ENCODE results near the gene CDKN2D. TPM values are rescaled to one million over a fixed set of nuclear protein-coding genes. Genes with fewer than 3 reads are reported as not detected.

Gene CDKN2D
- total RNA-seq, 4 donors from 2014 or later: 14.4 to 20.2 (median 15.9) TPM

DNA sequence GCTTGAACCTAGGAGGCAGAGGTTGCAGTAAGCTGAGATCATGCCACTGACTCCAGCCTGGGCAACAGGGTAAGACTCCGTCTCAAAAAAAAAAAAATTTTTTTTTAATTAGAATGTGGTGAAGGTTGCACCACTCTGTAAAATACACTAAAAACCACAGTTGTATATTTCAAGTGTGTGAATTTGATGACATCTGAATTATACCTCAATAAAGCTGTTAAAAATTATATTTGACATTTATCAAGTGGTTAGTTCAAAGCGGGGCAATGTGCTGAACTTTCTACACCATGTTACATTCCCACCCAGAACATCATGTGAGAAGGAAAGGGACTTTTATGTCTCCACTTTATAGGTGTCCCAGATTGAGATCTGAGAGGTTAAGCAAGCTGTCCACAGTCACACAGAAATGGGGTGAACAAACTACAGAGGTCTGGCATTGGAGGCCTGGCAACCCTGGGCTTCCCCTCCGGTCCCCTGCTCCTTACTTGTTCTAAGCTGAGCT lies 45.6 kb downstream of the CDKN2D start:
- H3K4me1 ChIP-seq: peaks cover 0 to 11% (median 3%) of the 10 kb centered on the region in 4 donors
- H3K36me3 ChIP-seq: no peaks in the 10 kb centered on the region
- no peak overlapping the region for H3K4me3 ChIP-seq
- peaks cover 0 to 40% of the 10 kb centered on the region in 2 donors for H3K27me3 ChIP-seq
- no peaks in the 10 kb centered on the region for H3K9me3 ChIP-seq
- 74 to 83% methylated on average over 3 of the region's 3 CpGs for WGBS, 2 donors
- H3K27ac ChIP-seq: no peak overlapping the region
- TF ChIP-seq, protein P1, sequence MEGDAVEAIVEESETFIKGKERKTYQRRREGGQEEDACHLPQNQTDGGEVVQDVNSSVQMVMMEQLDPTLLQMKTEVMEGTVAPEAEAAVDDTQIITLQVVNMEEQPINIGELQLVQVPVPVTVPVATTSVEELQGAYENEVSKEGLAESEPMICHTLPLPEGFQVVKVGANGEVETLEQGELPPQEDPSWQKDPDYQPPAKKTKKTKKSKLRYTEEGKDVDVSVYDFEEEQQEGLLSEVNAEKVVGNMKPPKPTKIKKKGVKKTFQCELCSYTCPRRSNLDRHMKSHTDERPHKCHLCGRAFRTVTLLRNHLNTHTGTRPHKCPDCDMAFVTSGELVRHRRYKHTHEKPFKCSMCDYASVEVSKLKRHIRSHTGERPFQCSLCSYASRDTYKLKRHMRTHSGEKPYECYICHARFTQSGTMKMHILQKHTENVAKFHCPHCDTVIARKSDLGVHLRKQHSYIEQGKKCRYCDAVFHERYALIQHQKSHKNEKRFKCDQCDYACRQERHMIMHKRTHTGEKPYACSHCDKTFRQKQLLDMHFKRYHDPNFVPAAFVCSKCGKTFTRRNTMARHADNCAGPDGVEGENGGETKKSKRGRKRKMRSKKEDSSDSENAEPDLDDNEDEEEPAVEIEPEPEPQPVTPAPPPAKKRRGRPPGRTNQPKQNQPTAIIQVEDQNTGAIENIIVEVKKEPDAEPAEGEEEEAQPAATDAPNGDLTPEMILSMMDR (IDR thresholded peaks at IDR 0.05): no peak
- TF ChIP-seq POLR2A (IDR thresholded peaks at IDR 0.05): no peak
- no peak for DNase-seq (ENCODE audit: low spot score in 2 of 2)

DNA sequence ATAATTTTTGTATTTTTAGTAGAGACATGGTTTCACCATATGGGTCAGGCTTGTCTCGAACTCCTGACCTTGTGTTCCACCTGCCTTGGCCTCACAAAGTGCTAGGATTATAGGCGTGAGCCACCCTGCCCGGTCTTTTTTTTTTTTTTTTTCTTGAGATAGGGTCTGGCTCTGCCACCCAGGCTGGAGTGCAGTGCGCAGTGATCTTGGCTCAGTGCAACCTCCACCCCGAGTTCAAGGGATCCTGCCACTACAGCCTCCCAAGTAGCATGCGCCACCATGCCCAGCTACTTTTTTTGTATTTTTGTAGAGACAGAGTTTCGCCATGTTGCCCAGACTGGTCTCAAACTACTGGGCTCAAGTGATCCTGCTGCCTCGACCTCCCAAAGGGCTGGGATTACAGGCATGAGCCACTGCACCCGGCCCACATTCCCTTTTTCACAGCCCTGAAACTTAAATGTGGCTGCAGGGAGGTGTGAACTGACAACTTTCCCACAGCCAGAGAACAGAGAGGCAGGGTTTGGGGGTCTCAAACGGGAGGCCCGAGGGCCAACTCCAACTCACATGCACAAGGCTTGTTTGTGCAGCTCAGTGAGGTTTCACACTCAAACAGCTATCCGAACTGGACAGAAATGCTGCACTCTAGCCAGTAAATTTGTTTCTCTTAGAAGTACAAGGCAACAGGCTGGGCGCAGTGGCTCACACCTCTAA lies 47.2 kb downstream of the CDKN2D start:
- peaks cover 0 to 25% (median 13%) of the 10 kb centered on the region in 4 donors for H3K4me1 ChIP-seq
- H3K27me3 ChIP-seq: peaks cover 0 to 55% of the 10 kb centered on the region in 2 donors
- no peaks in the 10 kb centered on the region for H3K9me3 ChIP-seq
- DNase-seq (ENCODE audit: low spot score in 2 of 2): no peak
- 71 to 77% methylated on average over 13 of the region's 13 CpGs for WGBS, 2 donors
- H3K27ac ChIP-seq: no peak overlapping the region
- H3K36me3 ChIP-seq: no peaks in the 10 kb centered on the region
- TF ChIP-seq, protein P1 (IDR thresholded peaks at IDR 0.05): no peak
- TF ChIP-seq POLR2A (IDR thresholded peaks at IDR 0.05): no peak
- no peak for TF ChIP-seq EP300 (IDR thresholded peaks at IDR 0.05)
- H3K4me3 ChIP-seq: no peak overlapping the region

DNA sequence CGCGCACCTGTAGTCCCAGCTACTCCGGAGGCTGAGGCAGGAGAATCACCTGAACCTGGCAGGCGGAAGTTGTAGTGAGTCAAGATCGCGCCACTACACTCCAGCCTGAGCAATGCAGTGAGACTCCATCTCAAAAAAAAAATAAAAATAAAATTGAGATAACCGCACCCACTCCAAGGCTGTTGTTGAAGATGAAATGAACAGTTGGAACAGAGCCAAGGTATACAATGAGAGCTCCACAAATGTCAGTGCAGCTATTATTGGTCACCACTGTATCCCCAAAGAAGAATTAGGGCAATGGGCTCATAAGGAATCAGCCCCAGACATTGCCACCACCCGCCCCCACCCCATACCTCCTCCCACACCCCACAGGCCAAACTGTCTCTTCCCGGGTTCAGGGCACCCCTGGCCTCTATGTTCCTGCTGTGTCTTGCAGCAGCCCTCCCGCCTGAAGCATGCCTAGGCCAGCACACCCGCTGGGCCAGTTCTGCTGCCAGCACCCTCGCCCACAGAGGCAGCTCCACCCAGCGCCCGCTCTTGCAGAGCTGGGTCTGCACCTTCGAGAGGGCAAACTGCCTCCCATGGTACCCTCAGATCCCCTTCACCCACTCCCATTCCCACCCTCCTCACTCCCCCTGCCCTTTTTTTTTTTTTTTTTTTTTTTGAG lies 48.0 kb downstream of the CDKN2D start:
- H3K4me3 ChIP-seq: no peak overlapping the region
- TF ChIP-seq EP300 (IDR thresholded peaks at IDR 0.05) (no peak), POLR2A (IDR thresholded peaks at IDR 0.05) (no peak)
- TF ChIP-seq, protein P1 (IDR thresholded peaks at IDR 0.05): no peak
- H3K27ac ChIP-seq: no peak overlapping the region
- WGBS, 2 donors: 84% methylated on average over 15 of the region's 15 CpGs
- DNase-seq (ENCODE audit: low spot score in 2 of 2): no peak
- H3K9me3 ChIP-seq: no peaks in the 10 kb centered on the region
- peaks cover 0 to 25% (median 13%) of the 10 kb centered on the region in 4 donors for H3K4me1 ChIP-seq
- H3K36me3 ChIP-seq: no peaks in the 10 kb centered on the region
- peaks cover 0 to 64% of the 10 kb centered on the region in 2 donors for H3K27me3 ChIP-seq

DNA sequence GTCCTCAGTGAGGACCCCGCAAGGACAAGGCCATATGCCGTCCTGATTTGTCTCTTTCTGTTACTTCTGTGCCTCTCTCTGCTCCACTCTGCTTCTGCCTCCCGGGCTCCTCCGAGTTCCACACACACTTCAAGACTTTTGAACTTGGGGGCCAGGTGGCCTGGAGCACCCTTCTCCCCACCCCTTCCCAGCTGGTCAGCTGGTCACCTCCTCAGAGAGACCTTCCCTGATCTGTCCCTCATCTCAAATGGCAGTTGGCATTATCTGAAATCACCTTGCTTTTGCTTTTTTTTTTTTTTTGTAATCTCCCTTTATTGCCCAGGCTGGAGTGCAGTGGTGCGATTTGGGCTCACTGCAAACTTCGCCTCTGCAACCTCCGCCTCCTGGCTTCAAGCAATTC lies 49.4 kb downstream of the CDKN2D start:
- no peaks in the 10 kb centered on the region for H3K36me3 ChIP-seq
- H3K27me3 ChIP-seq: peaks cover 0 to 77% of the 10 kb centered on the region in 2 donors
- H3K9me3 ChIP-seq: no peaks in the 10 kb centered on the region
- H3K4me1 ChIP-seq: peaks cover 0 to 28% (median 13%) of the 10 kb centered on the region in 4 donors
- WGBS, 2 donors: 73% methylated on average over 7 of the region's 7 CpGs
- TF ChIP-seq POLR2A (IDR thresholded peaks at IDR 0.05) (no peak), EP300 (IDR thresholded peaks at IDR 0.05) (no peak)
- TF ChIP-seq, protein P1 (IDR thresholded peaks at IDR 0.05): no peak
- DNase-seq (ENCODE audit: low spot score in 2 of 2): no peak
- no peak overlapping the region for H3K27ac ChIP-seq
- no peak overlapping the region for H3K4me3 ChIP-seq

Measured in tibial nerve (tissue), 4 donors.